D341Med (cell line): ENCODE measurements around the gene PSMC3IP.
A peak's percentile ranks its signal among the peaks of the same experiment; 100 is the strongest.

Source experiments
- DNase-seq: peaks from one replicate; pipeline ENCODE4 v3.0.0; 2012; ENCODE audit warnings: low spot score

Gene PSMC3IP

DNA sequence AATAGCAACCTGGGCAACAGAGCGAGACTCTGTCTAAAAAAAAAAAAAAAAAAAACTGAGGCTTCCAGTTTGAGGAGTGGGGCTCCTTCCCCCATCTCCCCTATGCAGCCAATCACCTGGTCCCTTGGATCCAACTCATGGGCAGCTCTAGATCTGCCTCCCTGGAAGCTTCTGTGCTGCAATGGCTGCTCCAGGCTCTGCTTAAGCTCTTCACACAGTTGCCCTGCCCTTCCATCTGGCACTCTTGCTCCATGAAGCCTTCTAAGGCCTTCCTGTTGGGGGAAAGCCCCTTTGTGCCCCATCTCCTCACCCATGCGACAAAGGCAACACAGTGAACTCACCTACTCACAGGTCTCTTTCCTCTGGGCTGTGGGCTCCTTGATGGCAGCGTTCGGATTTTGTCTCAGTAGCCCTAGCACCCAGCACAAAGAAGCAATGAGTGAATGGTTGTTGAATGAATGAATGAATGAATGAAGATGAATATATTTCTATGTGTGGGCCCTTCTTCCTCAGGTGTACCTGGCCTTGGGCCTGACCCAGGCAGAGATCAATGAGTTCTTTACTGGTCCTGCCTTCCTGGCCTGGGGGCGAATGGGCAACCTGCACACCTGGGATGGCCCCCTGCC lies 39.6 kb downstream of the PSMC3IP start:
- DNase-seq: peak; percentile 59

DNA sequence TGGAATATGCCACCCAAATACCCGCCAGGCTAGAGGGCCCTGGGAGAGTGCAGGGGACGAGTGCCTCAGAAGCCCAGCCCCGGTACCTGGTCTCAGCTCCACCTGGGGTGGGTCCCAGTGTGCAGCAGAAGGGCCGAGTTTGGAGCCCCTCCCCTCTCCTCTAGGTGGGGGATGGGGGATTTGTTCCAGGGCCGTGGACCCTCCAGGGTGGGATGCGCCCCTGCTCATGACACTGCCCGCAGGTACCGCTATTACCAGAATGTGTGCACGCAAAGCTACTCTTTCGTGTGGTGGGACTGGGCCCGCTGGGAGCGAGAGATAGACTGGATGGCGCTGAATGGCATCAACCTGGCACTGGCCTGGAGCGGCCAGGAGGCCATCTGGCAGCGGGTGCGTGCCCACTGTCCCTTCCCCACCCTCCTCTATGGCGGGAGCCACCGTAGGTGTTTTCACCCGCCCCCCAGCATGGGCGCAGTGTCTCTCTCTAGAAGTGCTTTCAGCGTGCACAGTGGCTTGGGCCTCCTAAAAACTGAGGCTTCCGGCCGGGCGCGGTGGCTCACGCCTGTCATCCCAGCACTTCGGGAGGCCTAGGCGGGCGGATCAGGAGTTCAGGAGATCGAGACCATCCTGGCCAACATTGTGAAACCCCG lies 40.2 kb downstream of the PSMC3IP start:
- no peak for DNase-seq

DNA sequence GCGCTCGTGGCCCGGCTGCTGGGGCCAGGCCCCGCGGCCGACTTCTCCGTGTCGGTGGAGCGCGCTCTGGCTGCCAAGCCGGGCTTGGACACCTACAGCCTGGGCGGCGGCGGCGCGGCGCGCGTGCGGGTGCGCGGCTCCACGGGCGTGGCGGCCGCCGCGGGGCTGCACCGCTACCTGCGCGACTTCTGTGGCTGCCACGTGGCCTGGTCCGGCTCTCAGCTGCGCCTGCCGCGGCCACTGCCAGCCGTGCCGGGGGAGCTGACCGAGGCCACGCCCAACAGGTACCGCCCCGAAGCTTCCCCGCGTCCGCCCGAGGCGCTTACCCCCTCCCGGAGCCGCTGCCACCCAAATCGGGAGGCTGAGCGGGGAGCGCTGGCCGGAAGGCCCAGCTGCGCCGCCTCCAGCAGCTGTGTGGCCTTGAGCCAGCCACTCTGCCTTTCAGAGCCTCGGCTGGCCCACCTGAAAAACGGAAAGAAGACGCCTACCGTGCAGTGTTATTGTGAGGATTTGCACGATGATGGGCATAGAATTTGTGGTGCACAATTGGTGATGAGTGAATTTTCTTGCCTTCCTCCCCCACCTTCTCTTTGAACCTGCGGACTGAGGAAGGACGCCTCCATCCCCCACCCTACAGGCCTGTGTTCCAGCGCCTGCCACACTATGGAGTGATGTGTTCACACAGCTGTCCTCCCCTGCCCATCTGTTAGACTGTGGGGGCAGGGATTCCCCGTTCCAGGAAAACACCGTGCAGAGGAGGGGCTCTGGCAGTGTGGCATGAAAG lies 41.0 kb downstream of the PSMC3IP start:
- DNase-seq: peak; percentile 95

DNA sequence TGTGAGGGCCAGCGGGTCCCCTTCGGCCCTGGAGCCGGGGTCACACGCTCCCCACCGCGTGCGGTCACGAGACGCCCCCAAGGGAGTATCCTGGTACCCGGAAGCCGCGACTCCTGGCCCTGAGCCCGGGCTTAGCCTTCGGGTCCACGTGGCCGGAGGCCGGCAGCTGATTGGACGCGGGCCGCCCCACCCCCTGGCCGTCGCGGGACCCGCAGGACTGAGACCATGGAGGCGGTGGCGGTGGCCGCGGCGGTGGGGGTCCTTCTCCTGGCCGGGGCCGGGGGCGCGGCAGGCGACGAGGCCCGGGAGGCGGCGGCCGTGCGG lies 41.5 kb downstream of the PSMC3IP start, which contains the start of gene NAGLU:
TSS of gene NAGLU (plus strand) at position 194 of the 324 bp plus-strand sequence. CDS start at position 226, 32 bp downstream.
- DNase-seq: peak; percentile 100

DNA sequence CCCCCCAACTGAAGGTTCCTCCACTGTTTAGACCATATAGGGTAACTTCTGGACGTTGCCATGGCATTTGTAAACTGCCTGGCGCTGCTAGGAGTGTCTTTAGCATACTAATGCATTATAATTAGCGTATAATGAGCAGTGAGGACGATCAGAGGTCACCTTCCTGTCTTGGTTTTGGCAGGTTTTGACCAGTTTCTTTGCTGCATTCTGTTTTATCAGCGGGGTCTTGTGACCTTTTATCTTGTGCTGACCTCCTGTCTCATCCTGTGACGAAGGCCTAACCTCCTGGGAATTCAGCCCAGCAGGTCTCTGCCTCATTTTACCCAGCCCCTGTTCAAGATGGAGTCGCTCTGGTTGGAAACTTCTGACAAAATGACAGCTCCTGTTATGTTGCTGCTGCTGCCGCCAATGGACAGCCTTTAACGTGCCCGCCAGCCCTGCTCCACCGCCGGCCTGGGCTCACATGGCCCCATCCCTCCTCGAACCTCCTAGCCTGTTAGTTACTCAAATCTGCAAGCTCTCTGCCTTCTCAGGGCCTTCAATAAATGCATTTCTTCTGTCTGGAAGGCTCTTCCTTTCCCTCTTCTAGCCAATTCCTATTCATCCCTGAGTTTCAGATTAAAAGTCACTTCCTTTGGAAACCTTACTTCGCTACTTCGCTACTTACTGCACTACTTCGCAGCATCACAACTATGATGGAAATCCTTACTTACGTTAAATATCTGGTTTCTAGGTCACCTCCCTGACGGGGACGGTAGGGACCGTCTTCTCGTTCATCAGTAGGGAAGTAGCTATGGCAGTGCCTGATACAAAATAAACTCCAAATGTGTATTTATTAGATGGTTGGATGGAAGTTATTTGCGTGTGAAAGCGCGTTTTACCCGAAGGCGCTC lies 42.1 kb downstream of the PSMC3IP start:
- peak; percentile 45 for DNase-seq

DNA sequence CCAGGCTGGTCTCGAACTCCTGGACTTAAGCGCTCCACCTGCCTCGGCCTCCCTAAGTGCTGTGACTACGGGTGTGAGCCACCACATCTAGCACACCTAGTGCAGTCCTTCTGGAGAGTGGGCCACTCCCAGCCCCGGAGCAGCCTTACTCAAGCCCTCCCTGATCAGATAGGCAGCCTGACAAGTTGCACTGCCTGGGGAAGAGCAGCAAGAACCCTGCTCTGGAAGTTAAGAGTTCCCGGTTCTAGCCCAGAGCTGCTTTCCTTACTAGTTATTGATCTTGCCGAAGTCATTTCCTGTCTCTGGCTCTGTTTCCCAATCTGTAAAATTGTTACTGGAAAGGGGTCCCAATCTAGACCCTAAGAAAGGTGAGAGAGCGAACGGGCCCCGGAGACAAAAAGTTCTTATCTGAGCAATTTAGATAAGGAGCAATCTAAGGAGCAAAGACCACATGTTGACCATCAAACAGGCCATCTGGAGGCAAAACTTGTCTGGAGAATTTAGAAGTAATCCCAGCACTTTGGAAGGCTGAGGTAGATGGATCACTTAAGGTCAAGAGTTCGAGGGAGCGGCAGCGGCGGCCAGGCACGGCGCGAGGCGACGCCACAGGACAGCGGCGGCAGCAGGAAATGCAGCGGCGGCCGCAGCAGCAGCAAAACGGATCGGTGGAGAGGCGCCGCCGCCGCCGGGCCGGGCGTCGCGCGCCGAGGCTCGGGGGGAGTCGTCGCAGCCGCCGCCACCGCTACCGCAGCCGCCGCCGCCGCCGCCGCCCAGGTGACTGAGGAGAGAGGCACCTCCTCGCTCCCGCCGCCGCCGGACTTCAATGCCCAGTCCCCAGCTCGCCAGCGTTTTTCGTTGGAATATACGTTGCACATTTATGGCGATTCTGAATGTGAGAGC lies 45.8 kb downstream of the PSMC3IP start:
- DNase-seq: peak; percentile 86

DNA sequence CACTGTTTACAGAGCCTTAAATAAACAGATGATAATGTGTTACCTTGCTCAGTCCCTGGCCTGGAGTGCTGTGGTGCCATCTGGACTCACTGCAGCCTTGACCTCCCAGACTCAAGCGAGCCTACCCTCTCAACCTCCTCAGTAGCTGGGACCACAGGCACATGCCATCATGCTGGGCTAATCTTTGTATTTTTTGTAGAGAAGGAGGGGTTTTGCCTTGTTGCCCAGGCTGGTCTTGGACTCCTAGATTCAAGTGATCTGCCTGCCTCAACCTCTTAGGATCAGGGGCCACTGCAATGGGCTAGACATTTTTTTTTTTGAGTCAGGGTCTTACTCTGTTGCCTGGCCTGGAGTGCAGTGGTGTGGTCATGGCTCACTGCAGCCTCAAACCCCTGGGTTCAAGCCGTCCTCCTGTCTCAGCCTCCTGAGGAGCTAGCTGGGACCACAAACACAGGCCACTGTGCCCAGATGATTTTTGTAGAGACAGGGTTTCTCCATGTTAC lies 46.5 kb downstream of the PSMC3IP start:
- no peak for DNase-seq

DNA sequence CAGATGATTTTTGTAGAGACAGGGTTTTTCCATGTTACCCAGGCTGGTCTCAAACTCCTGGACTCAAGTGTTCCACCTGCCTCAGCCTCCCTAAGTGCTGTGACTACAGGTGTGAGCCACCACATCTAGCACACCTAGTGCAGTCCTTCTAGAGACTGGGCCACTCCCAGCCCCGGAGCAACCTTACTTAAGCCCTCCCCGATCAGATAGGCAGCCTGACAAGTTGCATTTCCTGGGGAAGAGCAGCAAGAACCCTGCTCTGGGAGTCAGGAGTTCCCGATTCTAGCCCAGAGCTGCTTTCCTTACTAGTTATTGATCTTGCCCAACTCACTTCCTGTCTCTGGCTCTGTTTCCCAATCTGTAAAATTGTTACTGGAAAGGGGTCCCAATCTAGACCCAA lies 48.5 kb downstream of the PSMC3IP start:
- no peak for DNase-seq

DNA sequence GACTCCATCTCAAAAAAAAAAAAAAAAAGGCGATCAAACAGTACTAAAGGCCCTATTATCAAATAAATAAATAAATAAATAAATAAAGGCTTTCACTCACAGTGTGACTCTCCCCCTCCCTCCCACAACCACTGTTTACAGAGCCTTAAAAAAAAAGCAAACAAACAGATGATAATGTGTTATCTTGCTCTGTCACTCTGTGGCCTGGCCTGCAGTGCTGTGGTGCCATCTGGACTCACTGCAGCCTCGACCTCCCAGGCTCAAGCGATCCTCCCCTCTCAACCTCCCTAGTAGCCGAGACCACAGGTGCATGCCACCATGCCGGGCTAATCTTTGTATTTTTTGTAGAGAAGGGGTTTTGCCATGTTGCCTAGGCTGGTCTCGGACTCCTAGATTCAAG lies 49.6 kb downstream of the PSMC3IP start:
- DNase-seq: no peak

DNA sequence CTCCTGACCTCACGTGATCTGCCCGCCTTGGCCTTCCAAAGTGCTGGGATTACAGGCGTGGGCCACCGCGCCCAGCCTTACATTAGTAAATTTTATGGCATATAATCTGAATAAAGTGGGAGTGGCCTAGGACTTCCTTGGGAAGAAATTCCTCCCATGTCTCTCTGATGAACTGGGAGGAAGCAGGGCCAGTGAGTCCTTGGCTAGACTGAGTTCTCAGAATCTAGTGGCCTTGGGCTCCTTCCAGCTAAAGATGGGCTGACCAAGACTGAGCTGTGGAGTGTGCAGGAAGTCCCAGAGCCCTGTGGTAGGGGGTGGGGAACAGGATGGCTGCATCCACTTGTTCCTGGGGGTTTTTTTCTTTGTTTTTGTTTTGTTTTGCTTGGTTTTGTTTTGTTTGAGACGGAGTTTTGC lies 51.5 kb downstream of the PSMC3IP start:
- no peak for DNase-seq

DNA sequence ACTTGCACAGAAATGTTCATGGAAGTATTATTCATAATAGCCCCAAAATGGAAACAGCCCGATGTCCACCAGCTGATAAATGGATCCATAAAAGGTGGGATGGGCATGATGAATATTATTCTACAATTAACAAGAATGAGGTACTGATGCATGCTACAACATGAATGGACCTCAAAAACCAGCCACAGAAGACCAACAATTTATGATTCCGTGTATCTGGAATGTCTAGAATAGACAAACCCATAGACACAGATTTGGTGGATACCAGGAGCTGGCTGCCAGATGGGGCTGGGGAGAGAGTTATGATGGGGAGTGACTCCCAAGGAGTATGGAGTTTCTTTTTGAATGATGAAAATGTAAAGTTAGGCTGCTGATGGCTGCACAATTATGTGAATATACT lies 52.3 kb downstream of the PSMC3IP start:
- DNase-seq: no peak

DNA sequence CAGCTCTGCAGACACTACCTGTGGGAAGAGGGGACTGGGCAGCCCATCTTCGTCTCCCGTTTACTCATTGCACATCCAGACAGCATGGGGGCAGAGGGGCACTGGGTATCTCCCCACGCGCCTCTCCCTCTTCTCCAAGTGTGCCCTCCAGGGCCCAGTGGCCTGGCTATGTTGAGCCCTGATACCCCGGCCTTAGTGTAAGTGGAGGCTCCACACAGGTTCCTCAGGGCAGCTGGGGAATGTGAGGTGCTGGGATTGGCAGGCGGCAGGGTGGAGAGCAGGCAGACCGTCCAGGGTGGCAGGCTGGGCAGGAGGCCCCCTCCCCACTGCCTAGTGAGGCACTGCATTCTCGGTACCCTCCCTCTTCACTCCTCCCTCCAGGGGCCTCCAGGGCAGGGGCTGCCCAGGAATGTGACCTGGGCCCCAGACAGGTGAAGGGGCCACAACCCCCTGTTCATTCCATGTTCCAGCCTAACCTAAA lies 54.7 kb downstream of the PSMC3IP start:
- DNase-seq: peak; percentile 25
